Caco-2 (cell line): Measurements from ENCODE around the gene BAG2. TPM values are rescaled to one million over a fixed set of nuclear protein-coding genes. Genes with fewer than 3 reads are reported as not detected.

Source experiments
- BruUV-seq: library from RNA; stranded (reverse); fragments of 400-500 nt; replicated peaks from 2 replicates; lab custom pipeline; 2021; lab: Mats Ljungman, UMichigan
- CTCF ChIA-PET: fragments of 300-600 bp; sonication (Branson Sonifier 250); formaldehyde crosslinking; loops from one replicate; lab custom pipeline; 2022; ENCODE audit warnings: antibody characterized with exemption; lab: Charles Lee
- POLR2A ChIA-PET: fragments of 300-600 bp; sonication (Branson Sonifier 250); formaldehyde crosslinking; loops from one replicate; lab custom pipeline; 2022; ENCODE audit warnings: antibody characterized with exemption; lab: Charles Lee
- DNase-seq, 2 experiments: peaks; one replicate each; pipeline versions ENCODE4 v3.0.0 to v3.0.0-alpha.2; 2020 to 2022
- H3K27me3 ChIP-seq: replicated peaks from 2 replicates; pipeline ENCODE4 v1.6.0; 2011; ENCODE audit warnings: low read length; ENCODE audit not compliant: control insufficient read depth, insufficient read depth
- H3K36me3 ChIP-seq: 2 replicates; pipeline ENCODE4 v1.5.1; 2011; ENCODE audit warnings: low read length; ENCODE audit not compliant: control insufficient read depth, insufficient read depth
- H3K4me1 ChIP-seq: fragments of 250-450 bp; sonication (Bioruptor Pico); 2 replicates; pipeline ENCODE4 v1.5.1; 2020; ENCODE audit warnings: mild to moderate bottlenecking
- H3K4me3 ChIP-seq: 2 replicates; pipeline ENCODE4 v1.5.1; 2011; ENCODE audit warnings: low read depth, mild to moderate bottlenecking, control low read depth, low read length
- H3K9me3 ChIP-seq: fragments of 250-450 bp; sonication (Bioruptor Pico); 2 replicates; pipeline ENCODE4 v1.5.1; 2020; ENCODE audit warnings: mild to moderate bottlenecking, moderate library complexity
- H3K27ac Mint-ChIP-seq: one replicate; pipeline ENCODE4 v1.8.0; 2022; ENCODE audit warnings: mixed read lengths; ENCODE audit not compliant: unreplicated experiment
- H3K27me3 Mint-ChIP-seq: one replicate; pipeline ENCODE4 v1.8.0; 2022; ENCODE audit warnings: mixed read lengths; ENCODE audit not compliant: insufficient read depth, unreplicated experiment
- H3K36me3 Mint-ChIP-seq: one replicate; pipeline ENCODE4 v1.8.0; 2022; ENCODE audit warnings: mild to moderate bottlenecking, mixed read lengths; ENCODE audit not compliant: insufficient read depth, unreplicated experiment
- H3K4me1 Mint-ChIP-seq: one replicate; pipeline ENCODE4 v1.8.0; 2022; ENCODE audit warnings: low read depth, mixed read lengths; ENCODE audit not compliant: unreplicated experiment
- H3K4me3 Mint-ChIP-seq: one replicate; pipeline ENCODE4 v1.8.0; 2022; ENCODE audit warnings: mild to moderate bottlenecking, moderate library complexity, mixed read lengths; ENCODE audit not compliant: unreplicated experiment
- H3K9me3 Mint-ChIP-seq: one replicate; pipeline ENCODE4 v1.8.0; 2022; ENCODE audit warnings: mixed read lengths; ENCODE audit not compliant: unreplicated experiment
- CTCF ChIP-seq, 2 experiments: fragments of 200-600 bp in 1 of 2; IDR thresholded peaks; 1 replicate in 1 of 2; 2 replicates in 1 of 2; pipeline versions ENCODE4 v1.5.1 to v1.8.0; 2011 to 2022; ENCODE audit warnings: antibody characterized with exemption in 1 of 2, control low read depth in 1 of 2, inconsistent platforms in 1 of 2, low read depth in 1 of 2, low read length in 1 of 2, mild to moderate bottlenecking in 1 of 2, moderate library complexity in 1 of 2; ENCODE audit not compliant: insufficient read depth in 1 of 2, severe bottlenecking in 1 of 2, unreplicated experiment in 1 of 2
- intact Hi-C: fragments of 100-400 bp; cut with micrococcal nuclease; formaldehyde crosslinking; loops from one replicate; pipeline ENCODE4 v1.10.0; 2022; ENCODE audit not compliant: unreplicated experiment
- total RNA-seq: library from RNA; stranded (reverse); gene quantifications from 2 replicates; pipeline ENCODE4 v1.2.3, GENCODE V29; 2022

The BAG2 gene
- total RNA-seq, 1 experiment from 2014 or later: 9.5 TPM

GRCh38 chr6:57137350-57137749, 34.8 kb upstream of the BAG2 start:
- Histone ChIP-seq H3K36me3 (no peaks in the 10 kb centered on the region; the same call in 1 of the 2 replicates), H3K4me3 (no peak overlapping the region), H3K9me3 (0 out of 2 replicates have a peak, but pooled peaks cover 4% of the 10 kb centered on the region), H3K27me3 (no peaks in the 10 kb centered on the region), H3K4me1 (no peaks in the 10 kb centered on the region)
- CTCF ChIA-PET: no interaction called here
- Mint-ChIP-seq H3K36me3 (peaks cover 43% of the 10 kb centered on the region), H3K27ac (no peak overlapping the region), H3K9me3 (no peaks in the 10 kb centered on the region), H3K4me3 (no peak overlapping the region), H3K4me1 (no peaks in the 10 kb centered on the region), H3K27me3 (no peaks in the 10 kb centered on the region)
- TF ChIP-seq CTCF (IDR thresholded peaks at IDR 0.05; ENCODE audit: insufficient read depth in 1 of 2, low read depth in 1 of 2, low read length in 1 of 2, severe bottlenecking in 1 of 2, unreplicated experiment in 1 of 2): no peak
- BruUV-seq: no TSS peak
- no peak for DNase-seq
- intact Hi-C loops: no loop called here
- POLR2A ChIA-PET: no interaction called here

GRCh38 chr6:57138026-57138425, 34.1 kb upstream of the BAG2 start:
- no TSS peak for BruUV-seq

GRCh38 chr6:57141451-57142177, 30.5 kb upstream of the BAG2 start:
- no peak for TF ChIP-seq CTCF (IDR thresholded peaks at IDR 0.05; ENCODE audit: insufficient read depth in 1 of 2, low read depth in 1 of 2, low read length in 1 of 2, severe bottlenecking in 1 of 2, unreplicated experiment in 1 of 2)
- no peak for DNase-seq
- 0 out of 2 replicates have a peak, but pooled peaks cover 4% of the 10 kb centered on the region for H3K9me3 ChIP-seq
- H3K27me3 Mint-ChIP-seq: no peaks in the 10 kb centered on the region
- ChIA-PET POLR2A (no interaction called here), CTCF (interaction anchor here (0.6 kb wide), 1 partner anchor 181 kb away, joined by 3 read pairs; no protein-coding TSS in a partner anchor)
- H3K36me3 ChIP-seq: no peaks in the 10 kb centered on the region; the same call in 1 of the 2 replicates
- H3K27ac Mint-ChIP-seq: no peak overlapping the region
- no peaks in the 10 kb centered on the region for H3K4me1 ChIP-seq
- H3K27me3 ChIP-seq: no peaks in the 10 kb centered on the region
- H3K36me3 Mint-ChIP-seq: peaks cover 19% of the 10 kb centered on the region
- no peak overlapping the region for H3K4me3 Mint-ChIP-seq
- no peaks in the 10 kb centered on the region for H3K9me3 Mint-ChIP-seq
- peaks cover 6% of the 10 kb centered on the region for H3K4me1 Mint-ChIP-seq
- no peak overlapping the region for H3K4me3 ChIP-seq
- no TSS peak for BruUV-seq
- intact Hi-C loops: loop anchor here (2.0 kb wide), 1 partner anchor 31 kb away; the partner anchor contains the start of gene BAG2

More at GRCh38 chr6:57138026-57138425, 34.1 kb upstream of the BAG2 start:
- DNase-seq: no peak
- no peaks in the 10 kb centered on the region for H3K4me1 ChIP-seq
- POLR2A ChIA-PET: no interaction called here
- no peak overlapping the region for H3K27ac Mint-ChIP-seq
- intact Hi-C loops: no loop called here
- H3K27me3 ChIP-seq: no peaks in the 10 kb centered on the region
- peaks cover 43% of the 10 kb centered on the region for H3K36me3 Mint-ChIP-seq
- H3K4me1 Mint-ChIP-seq: no peaks in the 10 kb centered on the region
- 0 out of 2 replicates have a peak, but pooled peaks cover 4% of the 10 kb centered on the region for H3K9me3 ChIP-seq
- H3K4me3 ChIP-seq: no peak overlapping the region
- no peaks in the 10 kb centered on the region for H3K9me3 Mint-ChIP-seq
- no peaks in the 10 kb centered on the region for H3K27me3 Mint-ChIP-seq
- no peaks in the 10 kb centered on the region; the same call in 1 of the 2 replicates for H3K36me3 ChIP-seq
- CTCF ChIA-PET: no interaction called here
- H3K4me3 Mint-ChIP-seq: no peak overlapping the region
- TF ChIP-seq CTCF (IDR thresholded peaks at IDR 0.05; ENCODE audit: insufficient read depth in 1 of 2, low read depth in 1 of 2, low read length in 1 of 2, severe bottlenecking in 1 of 2, unreplicated experiment in 1 of 2): no peak
